Measurements from ENCODE around the gene IPO9. TPM values are rescaled to one million over a fixed set of nuclear protein-coding genes. Genes with fewer than 3 reads are reported as not detected.

Gene IPO9
- total RNA-seq, 1 experiment from 2014 or later, result 80.6 TPM

GRCh38 chr1:201859424-201859823, 30.5 kb downstream of the IPO9 start:
- Histone ChIP-seq H3K4me2 (ENCODE audit: low read length) (peak overlapping the region; percentile 35), H3K4me3 (replicated peaks in 1 of 2; ENCODE audit: low read depth in 1 of 2, low read length in 2 of 2) (no peak overlapping the region), H3K9ac (ENCODE audit: low read length) (no peak overlapping the region), H3K27ac (ENCODE audit: low read depth, low read length) (no peak overlapping the region; the same call in 1 of the 2 replicates), H3K79me2 (ENCODE audit: insufficient read depth, low read length) (no peaks in the 10 kb centered on the region; the same call in none of the 2 replicates), H3K36me3 (ENCODE audit: control insufficient read depth in 1 of 2, insufficient read depth in 2 of 2, low read length in 2 of 2) (peaks cover 46 to 61% of the 10 kb centered on the region in 2 experiments), H4K20me1 (ENCODE audit: insufficient read depth) (no peaks in the 10 kb centered on the region), H3K9me2 (ENCODE audit: insufficient read depth) (no peaks in the 10 kb centered on the region), H3K4me1 (ENCODE audit: control insufficient read depth in 1 of 2, insufficient read depth in 2 of 2, low read length in 2 of 2) (peaks cover 3 to 20% of the 10 kb centered on the region in 2 experiments; a peak in 3 of 4 replicates), H2AFZ (ENCODE audit: low read depth, low read length, poor library complexity, severe bottlenecking) (no peak overlapping the region), H3K9me3 (ENCODE audit: control insufficient read depth in 1 of 2, insufficient read depth in 1 of 2, low read depth in 1 of 2, low read length in 2 of 2) (no peaks in the 10 kb centered on the region), H3K27me3 (ENCODE audit: insufficient read depth, low read length) (no peaks in the 10 kb centered on the region)
- CTCF ChIA-PET, result interaction anchor here (1.8 kb wide), 1 partner anchor 18 kb away, joined by 6 read pairs; no protein-coding TSS in a partner anchor
- no peak for DNase-seq (ENCODE audit: low read depth, low spot score)
- intact Hi-C loops (cut with micrococcal nuclease), result no loop called here
- RAD21 ChIA-PET (ENCODE audit: low non-redundant PET in 1 of 2, low total read pairs in 2 of 2, uncharacterized antibody in 2 of 2, unreplicated experiment in 2 of 2), result no interaction called here
- peak; percentile 63 for ATAC-seq
- BruUV-seq (replicated peaks), result no TSS peak
- TF ChIP-seq ZFX (IDR thresholded peaks at IDR 0.05), result no peak
- no peak for TF ChIP-seq EZH2phosphoT487 (IDR thresholded peaks at IDR 0.05; ENCODE audit: borderline replicate concordance)
- no peak for TF ChIP-seq EZH2 (IDR thresholded peaks at IDR 0.05)
- no peak for TF ChIP-seq ATF3 (IDR thresholded peaks at IDR 0.05)
- TF ChIP-seq SRF (IDR thresholded peaks at IDR 0.05; ENCODE audit: low read depth), result no peak
- TF ChIP-seq REST (IDR thresholded peaks at IDR 0.05; ENCODE audit: low read depth), result no peak
- TF ChIP-seq RAD21 (IDR thresholded peaks at IDR 0.05; ENCODE audit: low read depth), result no peak
- no peak for TF ChIP-seq CTCF (IDR thresholded peaks at IDR 0.05 in 2 of 3, conservative IDR thresholded peaks at IDR 0.05 in 1 of 3; ENCODE audit: borderline replicate concordance in 1 of 3, insufficient read depth in 1 of 3, low read depth in 2 of 3, low read length in 2 of 3)
- no peak for TF ChIP-seq ZNF274 (IDR thresholded peaks at IDR 0.05; ENCODE audit: low read depth, low read length)
- TF ChIP-seq SIN3A (IDR thresholded peaks at IDR 0.05; ENCODE audit: low read depth), result no peak
- no peak for TF ChIP-seq POLR2A (IDR thresholded peaks at IDR 0.05; ENCODE audit: borderline replicate concordance, extremely low read depth, insufficient read depth, insufficient read length)
- no peak for TF ChIP-seq JUND (IDR thresholded peaks at IDR 0.05)
- TF ChIP-seq EGR1 (IDR thresholded peaks at IDR 0.05; ENCODE audit: low read depth), result no peak
- no peak for TF ChIP-seq YY1 (IDR thresholded peaks at IDR 0.05; ENCODE audit: extremely low read depth, insufficient replicate concordance, low read depth, low read length)
- TF ChIP-seq FOSL1 (IDR thresholded peaks at IDR 0.05; ENCODE audit: low read depth), result no peak
- no peak for TF ChIP-seq CEBPB (IDR thresholded peaks at IDR 0.05; ENCODE audit: low read depth)
- POLR2A ChIA-PET, result no interaction called here
